ENCODE measurements around the gene CCDC112.

- TF ChIP-seq, protein P1, sequence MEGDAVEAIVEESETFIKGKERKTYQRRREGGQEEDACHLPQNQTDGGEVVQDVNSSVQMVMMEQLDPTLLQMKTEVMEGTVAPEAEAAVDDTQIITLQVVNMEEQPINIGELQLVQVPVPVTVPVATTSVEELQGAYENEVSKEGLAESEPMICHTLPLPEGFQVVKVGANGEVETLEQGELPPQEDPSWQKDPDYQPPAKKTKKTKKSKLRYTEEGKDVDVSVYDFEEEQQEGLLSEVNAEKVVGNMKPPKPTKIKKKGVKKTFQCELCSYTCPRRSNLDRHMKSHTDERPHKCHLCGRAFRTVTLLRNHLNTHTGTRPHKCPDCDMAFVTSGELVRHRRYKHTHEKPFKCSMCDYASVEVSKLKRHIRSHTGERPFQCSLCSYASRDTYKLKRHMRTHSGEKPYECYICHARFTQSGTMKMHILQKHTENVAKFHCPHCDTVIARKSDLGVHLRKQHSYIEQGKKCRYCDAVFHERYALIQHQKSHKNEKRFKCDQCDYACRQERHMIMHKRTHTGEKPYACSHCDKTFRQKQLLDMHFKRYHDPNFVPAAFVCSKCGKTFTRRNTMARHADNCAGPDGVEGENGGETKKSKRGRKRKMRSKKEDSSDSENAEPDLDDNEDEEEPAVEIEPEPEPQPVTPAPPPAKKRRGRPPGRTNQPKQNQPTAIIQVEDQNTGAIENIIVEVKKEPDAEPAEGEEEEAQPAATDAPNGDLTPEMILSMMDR (IDR thresholded peaks at IDR 0.05), result no peak
- TF ChIP-seq POLR2A (IDR thresholded peaks at IDR 0.05) (no peak), EP300 (IDR thresholded peaks at IDR 0.05) (no peak), POLR2AphosphoS5 (IDR thresholded peaks at IDR 0.05) (no peak)
Measured at GRCh38 chr5:115272297-115272958, 24.0 kb downstream of the CCDC112 start.
